Uterus (tissue), 4 donors: Measurements from ENCODE around the gene LUC7L2. TPM values are rescaled to one million over a fixed set of nuclear protein-coding genes. Genes with fewer than 3 reads are reported as not detected.
A peak's percentile ranks its signal among the peaks of the same experiment; 100 is the strongest.

ENCODE experiments used
- DNase-seq, 2 donors: peaks; one replicate each; pipeline ENCODE4 v3.0.0-alpha.2; 2019 to 2020
- H3K27ac ChIP-seq, 2 donors: fragments of 200-600 bp; sonication (generic); 1 replicate in 1 of 2; 2 replicates in 1 of 2; pipeline ENCODE4 v1.5.1; 2016 to 2018
- H3K27me3 ChIP-seq, 2 donors: fragments of 200-600 bp; sonication (generic); one replicate each; pipeline ENCODE4 v1.5.1; 2018 to 2019; ENCODE audit warnings: control low read depth in 1 of 2
- H3K36me3 ChIP-seq, 2 donors: fragments of 200-600 bp; sonication (generic); one replicate each; pipeline ENCODE4 v1.5.1; 2019; ENCODE audit warnings: control low read depth in 1 of 2
- H3K4me1 ChIP-seq, 2 donors: fragments of 200-600 bp; sonication (generic); one replicate each; pipeline ENCODE4 v1.5.1; 2018 to 2019; ENCODE audit warnings: control low read depth in 1 of 2
- H3K4me3 ChIP-seq, 2 donors: fragments of 200-600 bp; sonication (generic); 1 replicate in 1 of 2; 2 replicates in 1 of 2; pipeline ENCODE4 v1.5.1; 2018 to 2019; ENCODE audit warnings: mild to moderate bottlenecking in 1 of 2
- H3K9me3 ChIP-seq, 2 donors: fragments of 200-600 bp; sonication (generic); one replicate each; pipeline ENCODE4 v1.5.1; 2019; ENCODE audit warnings: control low read depth in 1 of 2
- POLR2A ChIP-seq, 2 donors: fragments of 450-650 bp; IDR thresholded peaks; one replicate each; pipeline ENCODE4 v1.6.1; 2016; ENCODE audit warnings: antibody characterized with exemption in 2 of 2, mild to moderate bottlenecking in 1 of 2, moderate library complexity in 1 of 2
- intact Hi-C: fragments of 100-400 bp; cut with DNase I; formaldehyde crosslinking; loops from one replicate; pipeline ENCODE4 v1.15.1; 2023; ENCODE audit warnings: low total_unique reads
- total RNA-seq, 4 donors: library from RNA; depleted of rRNA in 3 of 4; stranded (reverse); fragments of >200 nt in 3 of 4; gene quantifications; one replicate each; pipeline versions ENCODE4 v1.1.0 to v1.2.4, GENCODE V29; 2014 to 2023
- TF ChIP-seq, protein P1 (sequence below), 4 experiments: fragments of 200-600 bp in 2 of 4; fragments of 450-650 bp in 2 of 4; sonication (generic) in 2 of 4; IDR thresholded peaks; one replicate each; pipeline ENCODE4 v1.5.1; 2016 to 2019; ENCODE audit warnings: antibody characterized with exemption in 4 of 4, mild to moderate bottlenecking in 2 of 4, moderate library complexity in 1 of 4
- donor health status: DM: yes; HTN: yes; CAD: no.

The LUC7L2 gene
- total RNA-seq, 4 donors from 2014 or later = 37.4 to 142 (median 72.6) TPM

DNA sequence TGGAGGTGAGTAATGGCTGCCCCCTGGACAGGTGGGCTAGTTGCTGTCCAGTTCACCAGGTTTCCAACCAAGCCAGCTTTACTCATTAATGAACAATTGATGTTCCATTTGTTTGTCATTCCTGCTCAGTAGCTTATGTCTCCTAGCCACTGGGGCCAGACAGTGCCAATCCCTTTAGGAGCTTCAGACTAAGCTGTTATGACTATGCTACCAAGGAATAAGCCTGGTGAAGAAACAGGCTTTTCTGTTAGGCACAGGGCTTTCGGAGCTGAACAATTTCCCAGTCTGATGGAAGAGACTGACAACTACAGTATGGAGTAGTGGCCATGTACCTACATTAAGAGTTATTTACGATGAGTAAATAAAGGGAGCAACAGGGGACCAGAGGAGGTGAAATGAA lies 20.7 kb upstream of the LUC7L2 start:
- Histone ChIP-seq H3K36me3 (no peaks in the 10 kb centered on the region), H3K27me3 (no peaks in the 10 kb centered on the region), H3K9me3 (peaks cover 0 to 5% of the 10 kb centered on the region in 2 donors), H3K4me3 (no peak overlapping the region), H3K4me1 (peaks cover 0 to 3% of the 10 kb centered on the region in 2 donors), H3K27ac (no peak overlapping the region)
- no peak for TF ChIP-seq POLR2A (IDR thresholded peaks at IDR 0.05)
- TF ChIP-seq, protein P1, sequence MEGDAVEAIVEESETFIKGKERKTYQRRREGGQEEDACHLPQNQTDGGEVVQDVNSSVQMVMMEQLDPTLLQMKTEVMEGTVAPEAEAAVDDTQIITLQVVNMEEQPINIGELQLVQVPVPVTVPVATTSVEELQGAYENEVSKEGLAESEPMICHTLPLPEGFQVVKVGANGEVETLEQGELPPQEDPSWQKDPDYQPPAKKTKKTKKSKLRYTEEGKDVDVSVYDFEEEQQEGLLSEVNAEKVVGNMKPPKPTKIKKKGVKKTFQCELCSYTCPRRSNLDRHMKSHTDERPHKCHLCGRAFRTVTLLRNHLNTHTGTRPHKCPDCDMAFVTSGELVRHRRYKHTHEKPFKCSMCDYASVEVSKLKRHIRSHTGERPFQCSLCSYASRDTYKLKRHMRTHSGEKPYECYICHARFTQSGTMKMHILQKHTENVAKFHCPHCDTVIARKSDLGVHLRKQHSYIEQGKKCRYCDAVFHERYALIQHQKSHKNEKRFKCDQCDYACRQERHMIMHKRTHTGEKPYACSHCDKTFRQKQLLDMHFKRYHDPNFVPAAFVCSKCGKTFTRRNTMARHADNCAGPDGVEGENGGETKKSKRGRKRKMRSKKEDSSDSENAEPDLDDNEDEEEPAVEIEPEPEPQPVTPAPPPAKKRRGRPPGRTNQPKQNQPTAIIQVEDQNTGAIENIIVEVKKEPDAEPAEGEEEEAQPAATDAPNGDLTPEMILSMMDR (IDR thresholded peaks at IDR 0.05) = no peak
- intact Hi-C loops = no loop called here
- DNase-seq = no peak

DNA sequence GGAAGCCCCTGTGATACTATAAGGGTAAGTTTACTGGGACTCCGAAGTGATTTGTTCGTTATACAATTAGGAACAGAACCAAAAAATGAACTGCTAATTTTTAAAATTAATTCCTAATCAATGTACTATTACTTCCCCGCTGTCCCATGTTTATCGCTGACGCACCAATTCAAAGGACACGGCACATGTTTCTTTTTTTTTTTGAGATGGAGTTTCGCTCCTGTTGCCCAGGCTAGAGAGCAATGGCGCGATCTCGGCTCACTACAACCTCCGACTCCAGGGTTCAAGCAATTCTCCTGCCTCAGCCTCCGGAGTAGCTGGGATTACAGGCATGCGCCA lies 20.0 kb upstream of the LUC7L2 start:
- H3K27me3 ChIP-seq = no peaks in the 10 kb centered on the region
- no peak for TF ChIP-seq POLR2A (IDR thresholded peaks at IDR 0.05)
- TF ChIP-seq, protein P1 (IDR thresholded peaks at IDR 0.05) = no peak
- DNase-seq = no peak
- H3K27ac ChIP-seq = peak overlapping the region; percentile 97 to 100
- H3K4me3 ChIP-seq = peak overlapping the region; percentile 81 to 96
- H3K36me3 ChIP-seq = no peaks in the 10 kb centered on the region
- H3K9me3 ChIP-seq = peaks cover 0 to 5% of the 10 kb centered on the region in 2 donors
- H3K4me1 ChIP-seq = peaks cover 0 to 3% of the 10 kb centered on the region in 2 donors
- intact Hi-C loops = no loop called here

DNA sequence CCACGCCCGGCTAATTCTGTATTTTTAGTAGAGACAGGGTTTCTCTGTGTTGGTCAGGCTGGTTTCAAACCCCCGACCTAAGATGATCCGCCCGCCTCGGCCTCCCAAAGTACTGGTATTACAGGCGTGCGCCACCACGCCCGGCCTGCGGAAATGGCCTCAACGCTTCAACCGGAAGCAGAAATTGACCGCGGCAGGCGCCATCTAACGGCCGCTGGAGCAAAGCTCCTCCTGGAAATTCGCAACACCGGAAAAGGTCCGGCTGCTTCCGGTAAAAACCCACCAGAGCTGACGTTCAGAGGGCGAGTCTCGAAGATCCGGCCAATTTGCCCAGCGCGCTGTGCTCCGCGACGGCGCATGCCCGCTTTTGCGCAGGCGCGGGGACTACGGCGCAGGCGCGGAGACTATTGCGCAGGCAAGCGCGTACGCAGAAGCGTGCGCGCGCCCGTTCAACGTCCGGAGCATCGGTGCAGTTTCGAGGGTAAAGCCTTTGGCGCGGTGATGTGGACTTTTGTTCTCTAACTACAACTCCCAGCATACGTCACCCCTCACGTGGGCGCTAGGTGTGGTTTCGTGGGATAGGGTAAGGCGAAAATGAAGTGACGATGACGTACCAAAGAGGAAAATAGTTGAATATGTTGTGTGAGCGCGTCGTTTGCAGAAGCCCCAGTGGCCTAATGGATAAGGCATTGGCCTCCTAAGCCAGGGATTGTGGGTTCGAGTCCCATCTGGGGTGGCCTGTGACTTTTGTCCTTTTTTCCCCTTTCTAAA lies 19.5 kb upstream of the LUC7L2 start:
- Histone ChIP-seq H3K27me3 (no peaks in the 10 kb centered on the region), H3K4me1 (peaks cover 0 to 3% of the 10 kb centered on the region in 2 donors), H3K27ac (peak overlapping the region; percentile 97 to 100), H3K4me3 (peak overlapping the region; percentile 81 to 96), H3K9me3 (peaks cover 0 to 5% of the 10 kb centered on the region in 2 donors), H3K36me3 (no peaks in the 10 kb centered on the region)
- peak; percentile 64 to 72 for TF ChIP-seq POLR2A (IDR thresholded peaks at IDR 0.05)
- TF ChIP-seq, protein P1 (IDR thresholded peaks at IDR 0.05) = peak; percentile 64 to 75 (median 69)
- DNase-seq = peak; percentile 98 to 100
- intact Hi-C loops = no loop called here

DNA sequence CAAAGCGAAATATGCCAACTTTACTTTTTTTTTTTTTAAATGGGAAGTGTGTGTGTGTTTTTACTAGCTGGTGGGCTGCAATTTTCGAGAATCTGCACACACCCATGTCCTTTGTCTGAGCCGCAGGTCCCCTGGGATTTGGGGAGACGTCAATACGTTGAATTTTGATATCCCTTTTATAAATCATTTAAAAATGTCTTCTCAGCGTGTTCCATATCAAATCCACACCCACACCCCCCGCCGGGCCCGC lies 19.0 kb upstream of the LUC7L2 start:
- TF ChIP-seq, protein P1 (IDR thresholded peaks at IDR 0.05) = no peak
- TF ChIP-seq POLR2A (IDR thresholded peaks at IDR 0.05) = no peak
- DNase-seq = peak in 1 of 2 donors; percentile 82
- Histone ChIP-seq H3K9me3 (peaks cover 0 to 5% of the 10 kb centered on the region in 2 donors), H3K4me1 (peaks cover 0 to 3% of the 10 kb centered on the region in 2 donors), H3K27me3 (no peaks in the 10 kb centered on the region), H3K27ac (peak overlapping the region; percentile 97 to 100), H3K4me3 (peak overlapping the region; percentile 81 to 96), H3K36me3 (no peaks in the 10 kb centered on the region)
- intact Hi-C loops = no loop called here

DNA sequence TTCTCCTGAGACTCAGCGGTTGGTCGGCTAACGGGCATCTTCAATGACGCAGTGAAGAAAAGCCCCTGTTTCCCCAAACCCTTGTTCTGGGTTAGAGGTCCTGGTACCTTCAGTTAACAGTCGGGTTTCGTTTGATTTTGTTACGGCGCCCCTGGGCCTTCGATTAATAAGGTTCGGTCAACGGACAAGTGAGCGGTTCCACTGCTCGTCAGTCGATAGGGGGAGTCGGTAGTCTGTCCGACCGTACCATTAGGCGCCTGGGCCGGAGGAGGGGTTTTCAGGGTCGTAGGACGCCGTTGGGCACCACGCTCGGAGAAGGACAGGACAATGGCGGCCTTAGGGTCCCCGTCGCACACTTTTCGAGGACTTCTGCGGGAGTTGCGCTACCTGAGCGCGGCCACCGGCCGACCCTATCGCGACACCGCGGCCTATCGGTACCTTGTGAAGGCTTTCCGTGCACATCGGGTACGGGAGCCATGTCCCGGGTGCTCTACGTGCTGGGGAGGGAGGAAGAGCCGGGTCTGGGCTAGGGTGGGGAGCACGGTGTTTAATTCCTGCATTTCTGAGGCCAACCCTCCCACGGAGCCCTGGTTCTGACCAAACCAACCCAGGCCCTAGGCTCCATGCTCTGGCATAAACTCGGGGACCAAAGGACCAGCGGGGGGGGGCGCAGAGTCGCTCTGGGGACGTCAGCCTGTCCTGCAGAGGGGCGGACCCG lies 18.5 kb upstream of the LUC7L2 start, which contains the start of gene FMC1:
Gene FMC1 (plus strand): TSS at position 280 of the 718 bp plus-strand sequence. CDS start 48 bp downstream, at position 328.
- peaks cover 0 to 3% of the 10 kb centered on the region in 2 donors for H3K4me1 ChIP-seq
- peak; percentile 77 for TF ChIP-seq POLR2A (IDR thresholded peaks at IDR 0.05)
- TF ChIP-seq, protein P1 (IDR thresholded peaks at IDR 0.05) = peak; percentile 17 to 62 (median 32)
- peaks cover 0 to 5% of the 10 kb centered on the region in 2 donors for H3K9me3 ChIP-seq
- H3K27ac ChIP-seq = peak within 1 kb of the TSS; percentile 97 to 100
- H3K27me3 ChIP-seq = no peaks in the 10 kb centered on the region
- peak within 1 kb of the TSS; percentile 81 to 96 for H3K4me3 ChIP-seq
- H3K36me3 ChIP-seq = no peaks in the 10 kb centered on the region
- DNase-seq = peak; percentile 90 to 95
- intact Hi-C loops = no loop called here
